ENCODE data around the gene CBLIF. TPM values are rescaled to one million over a fixed set of nuclear protein-coding genes. Genes with fewer than 3 reads are reported as not detected.
"Not testable (repeated sequence)": the region's sequence is repeated elsewhere in the genome, so short reads cannot be mapped to it uniquely, and the experiment has no call there.

Gene CBLIF
- total RNA-seq, 4 donors from 2014 or later: not detected

DNA sequence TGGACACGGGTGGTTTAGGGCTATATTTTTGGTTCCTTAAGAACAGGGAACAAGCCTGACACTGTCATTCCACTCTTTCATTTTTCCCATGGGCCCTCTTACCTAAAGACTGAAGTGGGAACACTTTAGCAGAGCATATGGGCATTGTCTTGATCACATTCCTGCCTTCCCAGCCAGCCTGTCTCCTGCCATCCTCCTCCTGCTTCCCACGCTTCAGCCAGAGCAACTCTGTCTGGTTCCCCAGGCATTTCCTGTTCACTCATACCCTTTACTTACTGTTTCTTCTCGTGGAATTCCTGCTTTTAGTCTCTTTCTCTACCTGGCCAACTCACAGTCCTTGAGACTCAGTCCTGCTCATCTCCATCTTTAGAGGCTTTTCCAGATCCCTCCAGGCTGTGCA is 57.5 kb downstream of the CBLIF start:
- WGBS, 2 donors: 59 to 65% methylated on average over 3 of the region's 3 CpGs
- Histone ChIP-seq H3K9me3 (no peaks in the 10 kb centered on the region), H3K4me3 (no peak overlapping the region), H3K27me3 (no peaks in the 10 kb centered on the region), H3K36me3 (peaks cover 0 to 65% (median 10%) of the 10 kb centered on the region in 3 donors), H3K4me1 (peaks cover 0 to 18% (median 9%) of the 10 kb centered on the region in 3 donors), H3K27ac (peak overlapping the region in 1 of 4 donors; percentile 34)
- no peak for DNase-seq
- intact Hi-C loops (cut with DNase I): no loop called here
- no peak for TF ChIP-seq POLR2A (IDR thresholded peaks at IDR 0.05)
- TF ChIP-seq, protein P1, sequence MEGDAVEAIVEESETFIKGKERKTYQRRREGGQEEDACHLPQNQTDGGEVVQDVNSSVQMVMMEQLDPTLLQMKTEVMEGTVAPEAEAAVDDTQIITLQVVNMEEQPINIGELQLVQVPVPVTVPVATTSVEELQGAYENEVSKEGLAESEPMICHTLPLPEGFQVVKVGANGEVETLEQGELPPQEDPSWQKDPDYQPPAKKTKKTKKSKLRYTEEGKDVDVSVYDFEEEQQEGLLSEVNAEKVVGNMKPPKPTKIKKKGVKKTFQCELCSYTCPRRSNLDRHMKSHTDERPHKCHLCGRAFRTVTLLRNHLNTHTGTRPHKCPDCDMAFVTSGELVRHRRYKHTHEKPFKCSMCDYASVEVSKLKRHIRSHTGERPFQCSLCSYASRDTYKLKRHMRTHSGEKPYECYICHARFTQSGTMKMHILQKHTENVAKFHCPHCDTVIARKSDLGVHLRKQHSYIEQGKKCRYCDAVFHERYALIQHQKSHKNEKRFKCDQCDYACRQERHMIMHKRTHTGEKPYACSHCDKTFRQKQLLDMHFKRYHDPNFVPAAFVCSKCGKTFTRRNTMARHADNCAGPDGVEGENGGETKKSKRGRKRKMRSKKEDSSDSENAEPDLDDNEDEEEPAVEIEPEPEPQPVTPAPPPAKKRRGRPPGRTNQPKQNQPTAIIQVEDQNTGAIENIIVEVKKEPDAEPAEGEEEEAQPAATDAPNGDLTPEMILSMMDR (IDR thresholded peaks at IDR 0.05): no peak

DNA sequence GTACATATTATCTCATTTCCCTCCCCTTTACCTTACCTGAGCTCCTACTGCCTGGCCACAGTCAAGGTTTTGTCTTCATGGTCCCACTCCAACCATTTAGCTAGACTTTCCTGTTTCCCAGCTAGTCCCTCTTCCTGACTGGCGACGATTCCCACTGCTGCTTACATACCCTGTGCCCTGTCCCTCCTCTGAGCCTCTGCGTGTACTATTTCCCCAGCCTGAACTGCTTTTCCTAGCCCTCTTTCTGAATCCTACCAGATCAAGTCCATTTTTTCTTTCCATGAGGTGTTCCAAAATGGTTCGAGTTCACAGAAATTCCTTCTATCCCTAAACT is 58.1 kb downstream of the CBLIF start:
- Histone ChIP-seq H3K36me3 (peaks cover 0 to 59% (median 9%) of the 10 kb centered on the region in 3 donors), H3K9me3 (no peaks in the 10 kb centered on the region), H3K4me3 (no peak overlapping the region), H3K27ac (peak overlapping the region in 3 of 4 donors; percentile 11 to 59 (median 34)), H3K27me3 (no peaks in the 10 kb centered on the region), H3K4me1 (peaks cover 0 to 18% (median 9%) of the 10 kb centered on the region in 3 donors)
- TF ChIP-seq, protein P1 (IDR thresholded peaks at IDR 0.05): no peak
- TF ChIP-seq POLR2A (IDR thresholded peaks at IDR 0.05): no peak
- no peak for DNase-seq
- 63 to 77% methylated on average over 4 of the region's 4 CpGs for WGBS, 2 donors
- intact Hi-C loops (cut with DNase I): no loop called here

DNA sequence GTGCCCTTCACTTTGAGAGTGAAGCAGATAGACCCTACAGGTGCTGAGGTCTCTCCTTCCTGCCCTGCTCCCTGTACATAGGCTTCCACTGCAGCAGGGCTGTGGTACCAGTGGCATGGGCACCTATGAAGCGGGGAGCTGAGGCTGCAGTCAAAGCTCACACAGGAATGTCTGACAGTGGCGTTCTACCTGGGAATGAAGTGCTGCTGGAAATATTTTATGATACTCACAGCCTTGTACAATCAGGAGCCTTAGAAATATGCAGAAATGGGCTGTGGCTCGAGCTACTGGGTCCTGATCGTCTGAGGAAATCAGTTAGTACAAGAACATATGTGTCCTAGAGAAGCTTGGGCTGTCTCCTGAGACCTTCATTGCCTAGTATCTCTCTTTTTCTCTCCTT is 59.5 kb downstream of the CBLIF start:
- peaks cover 0 to 18% (median 9%) of the 10 kb centered on the region in 3 donors for H3K4me1 ChIP-seq
- no peaks in the 10 kb centered on the region for H3K9me3 ChIP-seq
- no peak overlapping the region for H3K27ac ChIP-seq
- intact Hi-C loops (cut with DNase I): no loop called here
- DNase-seq: no peak
- peaks cover 0 to 45% (median 4%) of the 10 kb centered on the region in 3 donors for H3K36me3 ChIP-seq
- H3K27me3 ChIP-seq: no peaks in the 10 kb centered on the region
- WGBS, 2 donors: 88 to 93% methylated on average over 3 to 4 of the region's 4 CpGs
- no peak overlapping the region for H3K4me3 ChIP-seq
- TF ChIP-seq POLR2A (IDR thresholded peaks at IDR 0.05): no peak
- TF ChIP-seq, protein P1 (IDR thresholded peaks at IDR 0.05): no peak

DNA sequence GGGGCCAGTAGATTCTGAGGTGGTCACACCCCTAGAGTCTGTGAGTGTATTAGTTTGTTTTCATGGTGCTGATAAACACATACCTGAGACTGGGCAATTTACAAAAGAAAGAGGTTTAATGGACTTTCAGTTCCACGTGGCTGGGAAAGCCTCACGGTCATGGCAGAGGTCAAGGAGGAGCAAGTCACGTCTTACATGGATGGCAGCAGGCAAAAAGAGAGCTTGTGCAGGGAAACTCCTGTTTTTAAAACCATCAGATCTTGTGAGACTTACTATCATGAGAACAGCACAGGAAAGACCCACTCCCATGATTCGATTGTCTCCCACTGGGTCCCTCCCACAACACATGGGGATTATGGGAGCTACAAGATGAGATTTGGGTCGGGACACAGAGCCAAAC is 60.9 kb downstream of the CBLIF start:
- Histone ChIP-seq H3K36me3 (peaks cover 0 to 43% (median 4%) of the 10 kb centered on the region in 3 donors), H3K4me1 (peaks cover 0 to 18% (median 9%) of the 10 kb centered on the region in 3 donors)
- H3K4me3 ChIP-seq; H3K27ac ChIP-seq; DNase-seq; H3K27me3 ChIP-seq; intact Hi-C loops (cut with DNase I); H3K9me3 ChIP-seq: not testable (repeated sequence)
- WGBS, 2 donors: 81 to 90% methylated on average over 4 to 5 of the region's 5 CpGs

DNA sequence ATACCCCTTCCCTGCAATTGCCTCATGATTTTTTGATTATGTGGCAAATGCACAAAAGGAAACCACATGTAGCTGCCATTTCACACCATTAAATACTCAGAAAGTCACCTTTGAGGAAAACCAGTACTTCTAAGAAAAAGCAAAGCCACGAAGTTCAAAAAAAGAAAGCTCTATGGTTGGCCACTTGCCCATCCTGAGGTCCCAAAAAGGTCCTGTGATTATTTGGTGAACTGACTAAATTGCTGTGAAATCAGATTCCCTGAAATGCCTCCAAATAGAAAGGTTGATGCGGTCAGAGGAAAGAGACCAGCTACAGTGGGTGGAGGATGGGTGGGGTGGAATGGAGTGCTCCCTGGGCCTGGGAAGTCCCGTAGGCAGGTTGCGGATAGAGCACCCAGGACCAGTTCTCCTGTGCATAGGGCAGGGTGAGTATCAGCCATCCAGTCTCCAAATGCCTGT is 61.6 kb downstream of the CBLIF start:
- intact Hi-C loops (cut with DNase I): no loop called here
- H3K27ac ChIP-seq: no peak overlapping the region
- 84 to 85% methylated on average over 4 of the region's 4 CpGs for WGBS, 2 donors
- no peak for DNase-seq
- peaks cover 0 to 18% (median 9%) of the 10 kb centered on the region in 3 donors for H3K4me1 ChIP-seq
- no peak overlapping the region for H3K4me3 ChIP-seq
- peaks cover 0 to 42% (median 0%) of the 10 kb centered on the region in 3 donors for H3K36me3 ChIP-seq
- TF ChIP-seq, protein P1 (IDR thresholded peaks at IDR 0.05): no peak
- TF ChIP-seq POLR2A (IDR thresholded peaks at IDR 0.05): no peak
- no peaks in the 10 kb centered on the region for H3K27me3 ChIP-seq
- no peaks in the 10 kb centered on the region for H3K9me3 ChIP-seq

DNA sequence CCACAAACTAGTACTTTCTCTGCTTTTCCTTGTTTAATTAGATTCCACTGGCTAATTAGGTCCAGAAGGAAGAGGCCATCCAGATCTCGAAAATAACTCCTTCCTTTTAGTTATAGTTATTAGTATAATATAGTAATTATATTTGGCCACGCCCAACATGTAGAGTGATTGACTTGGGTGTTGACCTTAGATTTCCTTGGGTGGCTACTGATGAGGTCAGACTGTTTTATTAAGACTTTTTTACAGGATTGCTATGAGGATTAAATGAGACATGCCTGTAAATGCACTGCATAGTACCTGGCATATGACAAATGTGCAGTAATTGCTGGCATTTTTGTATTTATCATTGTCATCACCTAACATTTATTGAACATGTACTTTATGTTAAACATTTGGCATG is 63.2 kb downstream of the CBLIF start:
- 77 to 86% methylated on average over 2 of the region's 2 CpGs for WGBS, 2 donors
- H3K36me3 ChIP-seq: peaks cover 0 to 40% (median 0%) of the 10 kb centered on the region in 3 donors
- no peaks in the 10 kb centered on the region for H3K27me3 ChIP-seq
- no peaks in the 10 kb centered on the region for H3K9me3 ChIP-seq
- peaks cover 0 to 13% (median 7%) of the 10 kb centered on the region in 3 donors for H3K4me1 ChIP-seq
- no peak for TF ChIP-seq POLR2A (IDR thresholded peaks at IDR 0.05)
- TF ChIP-seq, protein P1 (IDR thresholded peaks at IDR 0.05): no peak
- H3K4me3 ChIP-seq: no peak overlapping the region
- H3K27ac ChIP-seq: peak overlapping the region in 1 of 4 donors; percentile 6
- DNase-seq: no peak
- intact Hi-C loops (cut with DNase I): no loop called here

Measured in esophagus squamous epithelium (tissue), 5 donors.